ENCODE measurements around the gene BBS1.

DNA sequence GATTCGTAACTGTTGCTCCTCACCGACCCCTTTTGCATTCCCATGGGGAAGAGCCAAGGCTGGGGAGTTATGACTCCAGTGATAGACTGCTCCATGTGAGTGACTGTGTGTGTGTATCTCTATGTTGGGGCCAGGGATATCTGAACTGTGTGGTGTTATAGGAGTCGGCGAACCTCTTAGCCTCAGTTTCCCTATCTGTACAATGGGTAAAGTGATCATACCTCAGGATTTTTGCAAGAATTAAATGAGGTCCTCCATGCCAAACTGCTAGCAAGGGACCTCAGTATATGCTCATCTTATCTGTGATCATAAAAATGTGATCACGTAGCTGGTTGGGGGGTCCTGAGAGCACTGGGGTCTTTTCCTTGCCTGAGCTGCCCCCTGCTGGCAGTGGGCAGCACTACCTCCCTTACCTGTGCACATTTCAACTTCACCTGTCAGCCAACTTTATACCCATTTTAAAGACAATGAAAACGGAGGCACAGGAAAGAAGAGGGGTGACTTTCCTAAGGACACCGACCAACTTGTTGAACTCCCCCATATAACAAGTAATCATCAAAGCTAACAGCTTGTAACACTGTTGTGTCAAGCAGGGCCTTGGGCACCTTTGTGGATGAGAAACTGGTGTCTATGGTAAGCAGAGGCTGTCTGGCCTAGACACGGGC is 31.6 kb upstream of the BBS1 start:
- TF ChIP-seq SIN3A (IDR thresholded peaks at IDR 0.05; ENCODE audit: borderline replicate concordance, insufficient read depth, low read length): no peak; the same call in 1 of the 2 replicates
- TF ChIP-seq, protein P1, sequence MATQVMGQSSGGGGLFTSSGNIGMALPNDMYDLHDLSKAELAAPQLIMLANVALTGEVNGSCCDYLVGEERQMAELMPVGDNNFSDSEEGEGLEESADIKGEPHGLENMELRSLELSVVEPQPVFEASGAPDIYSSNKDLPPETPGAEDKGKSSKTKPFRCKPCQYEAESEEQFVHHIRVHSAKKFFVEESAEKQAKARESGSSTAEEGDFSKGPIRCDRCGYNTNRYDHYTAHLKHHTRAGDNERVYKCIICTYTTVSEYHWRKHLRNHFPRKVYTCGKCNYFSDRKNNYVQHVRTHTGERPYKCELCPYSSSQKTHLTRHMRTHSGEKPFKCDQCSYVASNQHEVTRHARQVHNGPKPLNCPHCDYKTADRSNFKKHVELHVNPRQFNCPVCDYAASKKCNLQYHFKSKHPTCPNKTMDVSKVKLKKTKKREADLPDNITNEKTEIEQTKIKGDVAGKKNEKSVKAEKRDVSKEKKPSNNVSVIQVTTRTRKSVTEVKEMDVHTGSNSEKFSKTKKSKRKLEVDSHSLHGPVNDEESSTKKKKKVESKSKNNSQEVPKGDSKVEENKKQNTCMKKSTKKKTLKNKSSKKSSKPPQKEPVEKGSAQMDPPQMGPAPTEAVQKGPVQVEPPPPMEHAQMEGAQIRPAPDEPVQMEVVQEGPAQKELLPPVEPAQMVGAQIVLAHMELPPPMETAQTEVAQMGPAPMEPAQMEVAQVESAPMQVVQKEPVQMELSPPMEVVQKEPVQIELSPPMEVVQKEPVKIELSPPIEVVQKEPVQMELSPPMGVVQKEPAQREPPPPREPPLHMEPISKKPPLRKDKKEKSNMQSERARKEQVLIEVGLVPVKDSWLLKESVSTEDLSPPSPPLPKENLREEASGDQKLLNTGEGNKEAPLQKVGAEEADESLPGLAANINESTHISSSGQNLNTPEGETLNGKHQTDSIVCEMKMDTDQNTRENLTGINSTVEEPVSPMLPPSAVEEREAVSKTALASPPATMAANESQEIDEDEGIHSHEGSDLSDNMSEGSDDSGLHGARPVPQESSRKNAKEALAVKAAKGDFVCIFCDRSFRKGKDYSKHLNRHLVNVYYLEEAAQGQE (IDR thresholded peaks at IDR 0.05; ENCODE audit: insufficient read depth in 1 of 2, low read depth in 2 of 2, low read length in 2 of 2): peak; percentile 27 to 47; a peak in 2 of 4 replicates
- TF ChIP-seq TAF1 (IDR thresholded peaks at IDR 0.05; ENCODE audit: borderline replicate concordance, insufficient read depth, low read length): peak; percentile 58; the same call in 1 of the 2 replicates
